ENCODE results near the gene KRT34. TPM values are rescaled to one million over a fixed set of nuclear protein-coding genes. Genes with fewer than 3 reads are reported as not detected.

The KRT34 gene
- total RNA-seq, 4 donors from 2014 or later = not detected

DNA sequence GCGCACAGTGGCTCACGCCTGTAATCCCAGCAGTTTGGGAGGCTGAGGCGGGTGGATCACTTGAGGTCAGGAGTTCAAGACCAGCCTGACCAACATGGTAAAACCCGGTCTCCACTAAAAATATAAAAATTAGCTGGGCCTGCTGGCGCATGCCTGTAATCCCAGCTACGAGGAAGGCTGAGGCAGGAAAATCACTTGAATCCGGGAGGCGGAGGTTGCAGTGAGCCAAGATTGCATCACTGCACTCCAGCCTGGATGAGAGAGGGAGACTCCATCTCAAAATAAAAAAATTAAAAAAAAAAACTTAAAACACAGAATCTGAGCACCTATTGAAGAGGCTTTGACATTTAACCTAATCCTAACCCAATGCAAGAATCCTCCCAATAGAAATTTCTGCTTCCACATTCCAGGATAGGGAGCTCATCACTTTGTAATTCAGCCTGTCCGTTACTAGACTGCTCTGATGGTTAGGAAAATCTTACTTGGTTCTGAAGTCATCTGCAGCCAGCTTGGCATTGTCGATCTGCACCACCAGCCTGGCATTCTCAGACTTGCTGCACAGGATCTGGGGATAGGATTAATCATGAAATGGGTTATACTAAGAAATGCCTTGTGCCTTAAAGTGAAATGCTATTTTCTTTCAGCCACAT is 14.6 kb downstream of the KRT34 start:
- H3K27ac ChIP-seq = no peak overlapping the region
- no peak overlapping the region for H3K4me3 ChIP-seq
- no peaks in the 10 kb centered on the region for H3K4me1 ChIP-seq
- no peak for DNase-seq
- no peaks in the 10 kb centered on the region for H3K27me3 ChIP-seq
- H3K36me3 ChIP-seq = no peaks in the 10 kb centered on the region
- TF ChIP-seq, protein P1, sequence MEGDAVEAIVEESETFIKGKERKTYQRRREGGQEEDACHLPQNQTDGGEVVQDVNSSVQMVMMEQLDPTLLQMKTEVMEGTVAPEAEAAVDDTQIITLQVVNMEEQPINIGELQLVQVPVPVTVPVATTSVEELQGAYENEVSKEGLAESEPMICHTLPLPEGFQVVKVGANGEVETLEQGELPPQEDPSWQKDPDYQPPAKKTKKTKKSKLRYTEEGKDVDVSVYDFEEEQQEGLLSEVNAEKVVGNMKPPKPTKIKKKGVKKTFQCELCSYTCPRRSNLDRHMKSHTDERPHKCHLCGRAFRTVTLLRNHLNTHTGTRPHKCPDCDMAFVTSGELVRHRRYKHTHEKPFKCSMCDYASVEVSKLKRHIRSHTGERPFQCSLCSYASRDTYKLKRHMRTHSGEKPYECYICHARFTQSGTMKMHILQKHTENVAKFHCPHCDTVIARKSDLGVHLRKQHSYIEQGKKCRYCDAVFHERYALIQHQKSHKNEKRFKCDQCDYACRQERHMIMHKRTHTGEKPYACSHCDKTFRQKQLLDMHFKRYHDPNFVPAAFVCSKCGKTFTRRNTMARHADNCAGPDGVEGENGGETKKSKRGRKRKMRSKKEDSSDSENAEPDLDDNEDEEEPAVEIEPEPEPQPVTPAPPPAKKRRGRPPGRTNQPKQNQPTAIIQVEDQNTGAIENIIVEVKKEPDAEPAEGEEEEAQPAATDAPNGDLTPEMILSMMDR (IDR thresholded peaks at IDR 0.05) = no peak
- no peak for TF ChIP-seq POLR2A (IDR thresholded peaks at IDR 0.05)
- H3K9me3 ChIP-seq = no peaks in the 10 kb centered on the region

DNA sequence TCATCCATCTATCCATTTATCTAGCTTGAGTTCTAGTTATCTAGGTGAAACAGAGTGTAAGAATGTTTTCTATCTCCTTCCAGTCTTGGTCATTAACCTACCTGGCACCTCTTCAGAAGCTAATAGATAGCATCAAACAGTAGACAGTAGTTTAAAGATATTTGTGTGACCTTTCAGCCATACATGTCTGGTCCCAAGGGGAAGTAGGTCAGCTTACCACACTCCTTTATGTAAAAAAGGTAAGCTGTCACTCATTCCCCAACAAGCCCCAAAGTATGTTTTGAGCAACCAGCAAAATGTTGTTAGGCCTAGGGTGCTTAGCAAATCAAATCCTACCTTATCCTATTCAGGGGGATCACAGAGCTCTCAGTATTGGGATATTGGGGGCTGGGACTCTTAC is 16.0 kb downstream of the KRT34 start:
- no peaks in the 10 kb centered on the region for H3K27me3 ChIP-seq
- H3K27ac ChIP-seq = no peak overlapping the region
- TF ChIP-seq POLR2A (IDR thresholded peaks at IDR 0.05) = no peak
- TF ChIP-seq, protein P1 (IDR thresholded peaks at IDR 0.05) = no peak
- DNase-seq = no peak
- no peaks in the 10 kb centered on the region for H3K4me1 ChIP-seq
- no peaks in the 10 kb centered on the region for H3K36me3 ChIP-seq
- no peaks in the 10 kb centered on the region for H3K9me3 ChIP-seq
- no peak overlapping the region for H3K4me3 ChIP-seq

GRCh38 chr17:41363881-41364280 is 18.2 kb downstream of the KRT34 start:
- TF ChIP-seq POLR2A (IDR thresholded peaks at IDR 0.05) = no peak
- TF ChIP-seq, protein P1 (IDR thresholded peaks at IDR 0.05) = no peak
- no peak overlapping the region for H3K27ac ChIP-seq
- H3K4me3 ChIP-seq = no peak overlapping the region
- no peaks in the 10 kb centered on the region for H3K4me1 ChIP-seq
- no peaks in the 10 kb centered on the region for H3K9me3 ChIP-seq
- no peak for DNase-seq
- H3K27me3 ChIP-seq = no peaks in the 10 kb centered on the region
- no peaks in the 10 kb centered on the region for H3K36me3 ChIP-seq

- Histone ChIP-seq H3K36me3 (no peaks in the 10 kb centered on the region), H3K4me3 (no peak overlapping the region), H3K9me3 (no peaks in the 10 kb centered on the region), H3K4me1 (no peaks in the 10 kb centered on the region), H3K27me3 (no peaks in the 10 kb centered on the region), H3K27ac (no peak overlapping the region)
- TF ChIP-seq POLR2A (IDR thresholded peaks at IDR 0.05) = no peak
- TF ChIP-seq, protein P1 (IDR thresholded peaks at IDR 0.05) = no peak
- DNase-seq = no peak
These were observed 21.7 kb downstream of the KRT34 start for GRCh38 chr17:41360296-41360995.

DNA sequence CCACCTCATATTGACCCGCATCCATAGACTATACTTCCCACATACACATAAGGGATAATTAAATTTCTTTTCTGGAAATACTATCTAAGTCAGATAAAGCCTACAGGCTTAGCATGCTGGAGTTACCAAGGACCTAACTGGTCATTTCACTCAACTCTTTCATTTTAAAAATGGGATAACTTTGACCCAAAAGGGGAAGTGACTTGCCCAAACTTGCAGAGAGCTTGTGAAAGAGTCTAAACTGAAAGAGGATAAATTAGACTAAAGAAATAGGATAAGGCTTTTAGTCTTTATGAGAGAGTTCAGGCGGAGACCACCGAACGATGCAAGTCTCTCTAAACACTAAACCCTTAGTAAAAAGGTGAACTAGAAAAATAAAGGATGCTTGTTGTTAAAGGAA is 27.6 kb downstream of the KRT34 start:
- H3K4me3 ChIP-seq = no peak overlapping the region
- no peaks in the 10 kb centered on the region for H3K36me3 ChIP-seq
- TF ChIP-seq, protein P1 (IDR thresholded peaks at IDR 0.05) = no peak
- TF ChIP-seq POLR2A (IDR thresholded peaks at IDR 0.05) = no peak
- no peak for DNase-seq
- H3K9me3 ChIP-seq = no peaks in the 10 kb centered on the region
- no peaks in the 10 kb centered on the region for H3K27me3 ChIP-seq
- no peak overlapping the region for H3K27ac ChIP-seq
- H3K4me1 ChIP-seq = no peaks in the 10 kb centered on the region
